Stimulated activated CD8-positive, alpha-beta memory T cell treated with anti-CD3 and anti-CD28 coated beads, Interleukin-12 subunit alpha, Interleukin-12 subunit beta, amount 100 ng/mL, for 4 hours (primary cell): Measurements from ENCODE around the gene SECTM1.

Experiments
- DNase-seq: peaks from one replicate; pipeline ENCODE4 v3.0.0-alpha.2; 2020; ENCODE audit warnings: low read depth

SECTM1 gene

GRCh38 chr17:82327757-82328140 lies 5.8 kb downstream of the SECTM1 start:
- DNase-seq = no peak

- no peak for DNase-seq
Observed at GRCh38 chr17:82327289-82327688, 6.3 kb downstream of the SECTM1 start.

DNA sequence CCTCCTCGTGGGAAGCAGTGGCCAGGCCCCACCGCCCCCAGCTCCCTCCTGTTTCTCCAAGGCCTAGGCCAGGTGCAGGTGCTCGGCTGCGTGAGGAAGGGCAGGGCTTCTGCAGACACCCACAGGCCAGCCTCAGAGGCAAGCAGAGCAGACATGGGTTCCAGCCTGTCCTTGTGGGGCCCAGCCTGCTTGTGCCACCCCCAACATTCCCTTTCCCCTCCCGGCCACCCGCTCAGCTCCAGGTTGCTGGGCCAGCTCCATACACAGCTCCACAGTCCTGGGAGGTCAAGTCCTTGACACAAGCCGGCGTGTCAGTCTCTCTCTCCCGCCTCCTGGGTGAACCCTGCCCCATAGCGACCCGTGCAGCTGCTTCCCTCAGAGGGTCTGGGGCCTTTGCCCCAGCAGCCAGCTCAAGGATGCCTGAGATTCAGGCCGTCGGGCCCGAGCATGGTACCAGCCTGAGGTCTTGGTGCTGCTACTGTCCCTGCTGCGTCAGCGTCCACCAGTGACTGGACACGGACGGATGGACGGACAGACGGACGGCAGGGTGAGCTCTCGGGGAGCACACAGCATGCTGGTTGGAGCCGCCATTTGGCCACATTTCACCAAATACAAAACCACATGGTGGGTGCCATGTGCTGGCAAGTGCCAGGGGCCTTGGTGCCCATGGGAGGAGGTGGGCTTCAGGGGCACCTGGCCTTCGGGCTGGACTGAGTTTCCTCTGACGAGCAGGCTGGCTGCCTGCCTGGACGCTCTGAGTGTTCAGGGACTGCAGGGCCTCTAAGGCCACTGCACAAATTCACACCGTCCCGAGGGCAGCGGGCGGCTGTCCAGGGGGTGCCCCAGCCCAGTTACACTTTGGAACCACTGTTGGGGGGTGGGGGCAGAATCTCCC lies 8.0 kb downstream of the SECTM1 start:
- no peak for DNase-seq

DNA sequence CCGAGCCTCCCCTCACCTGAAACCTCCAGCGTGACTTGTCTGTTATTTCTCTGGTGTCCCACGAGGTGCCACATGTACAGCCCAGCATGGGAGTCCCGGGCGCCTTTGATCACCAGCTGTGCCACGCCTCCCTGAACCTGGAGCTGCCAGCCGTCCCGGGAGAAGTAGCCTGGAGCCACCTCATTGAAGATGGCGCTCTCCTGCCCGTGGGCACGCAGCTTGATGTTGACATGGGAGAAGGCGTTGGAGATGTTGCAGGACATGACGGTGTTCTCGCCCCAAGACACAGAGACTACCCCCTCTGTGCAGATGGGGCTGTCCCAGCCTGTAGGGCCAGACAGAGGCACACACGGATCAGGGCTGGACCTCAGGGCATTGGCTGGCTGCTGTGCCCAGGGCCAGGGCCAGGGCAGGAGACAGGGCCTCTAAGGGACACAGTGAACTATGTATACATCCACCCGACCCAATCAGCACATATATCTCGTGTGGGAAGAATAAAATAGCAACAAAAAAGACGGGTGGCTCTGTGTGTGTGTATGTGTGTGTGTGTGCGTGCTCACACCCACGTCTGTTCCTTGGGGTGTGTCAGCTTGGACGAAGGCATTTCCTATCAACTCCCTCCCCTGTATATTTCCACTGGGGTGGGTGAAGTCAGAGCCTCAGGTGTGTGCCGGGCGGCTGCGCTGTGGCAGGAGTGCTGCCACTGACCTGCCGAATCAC lies 8.8 kb downstream of the SECTM1 start:
- DNase-seq = no peak

GRCh38 chr17:82323514-82324234 lies 9.9 kb downstream of the SECTM1 start:
- no peak for DNase-seq

DNA sequence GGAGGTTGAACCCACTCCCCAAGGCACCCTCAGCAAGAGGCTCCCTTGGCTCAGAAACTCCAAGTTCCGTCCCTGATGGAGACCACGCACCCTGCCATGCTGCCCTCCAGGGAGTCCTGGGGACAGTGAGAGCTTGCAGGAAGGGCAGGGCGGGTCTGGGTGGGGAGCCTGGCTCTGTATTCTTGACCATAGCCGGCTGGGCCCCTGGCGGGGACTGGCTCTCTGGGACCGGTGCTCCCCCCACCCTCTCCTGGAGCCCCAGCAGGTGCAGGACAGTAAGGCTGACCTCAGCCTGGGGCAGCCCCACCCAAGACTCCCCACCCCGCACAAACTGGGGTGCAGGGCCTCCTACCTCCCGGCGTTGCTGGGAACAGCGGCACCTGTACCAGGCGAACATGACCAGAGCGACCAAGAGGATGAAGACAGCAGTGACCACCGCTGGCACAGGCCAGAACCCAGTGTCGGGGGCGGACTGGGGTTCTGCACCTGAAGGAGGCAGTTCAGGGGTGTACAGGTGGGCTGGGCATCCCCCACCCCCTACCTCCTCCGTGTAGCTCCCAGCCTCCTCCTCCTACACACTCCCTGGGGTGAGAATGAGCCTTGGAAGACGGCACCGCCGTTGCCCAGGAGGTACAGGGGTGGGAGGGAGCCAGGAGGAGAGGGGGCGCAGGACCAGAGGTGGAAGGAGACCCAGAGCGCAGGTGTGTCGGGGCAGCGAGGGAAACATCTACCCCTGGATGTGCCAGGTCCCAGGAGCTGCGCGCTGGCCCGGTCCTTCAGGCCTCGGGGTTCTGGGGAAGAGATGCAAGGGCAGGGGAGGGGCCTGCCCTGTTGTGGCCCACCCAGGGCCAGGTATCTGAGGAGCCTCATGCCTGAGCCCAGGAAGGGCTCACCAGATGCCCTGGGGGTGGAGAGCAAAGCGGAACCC lies 10.8 kb downstream of the SECTM1 start:
- DNase-seq = no peak

GRCh38 chr17:82321947-82322466 lies 11.6 kb downstream of the SECTM1 start:
- no peak for DNase-seq

DNA sequence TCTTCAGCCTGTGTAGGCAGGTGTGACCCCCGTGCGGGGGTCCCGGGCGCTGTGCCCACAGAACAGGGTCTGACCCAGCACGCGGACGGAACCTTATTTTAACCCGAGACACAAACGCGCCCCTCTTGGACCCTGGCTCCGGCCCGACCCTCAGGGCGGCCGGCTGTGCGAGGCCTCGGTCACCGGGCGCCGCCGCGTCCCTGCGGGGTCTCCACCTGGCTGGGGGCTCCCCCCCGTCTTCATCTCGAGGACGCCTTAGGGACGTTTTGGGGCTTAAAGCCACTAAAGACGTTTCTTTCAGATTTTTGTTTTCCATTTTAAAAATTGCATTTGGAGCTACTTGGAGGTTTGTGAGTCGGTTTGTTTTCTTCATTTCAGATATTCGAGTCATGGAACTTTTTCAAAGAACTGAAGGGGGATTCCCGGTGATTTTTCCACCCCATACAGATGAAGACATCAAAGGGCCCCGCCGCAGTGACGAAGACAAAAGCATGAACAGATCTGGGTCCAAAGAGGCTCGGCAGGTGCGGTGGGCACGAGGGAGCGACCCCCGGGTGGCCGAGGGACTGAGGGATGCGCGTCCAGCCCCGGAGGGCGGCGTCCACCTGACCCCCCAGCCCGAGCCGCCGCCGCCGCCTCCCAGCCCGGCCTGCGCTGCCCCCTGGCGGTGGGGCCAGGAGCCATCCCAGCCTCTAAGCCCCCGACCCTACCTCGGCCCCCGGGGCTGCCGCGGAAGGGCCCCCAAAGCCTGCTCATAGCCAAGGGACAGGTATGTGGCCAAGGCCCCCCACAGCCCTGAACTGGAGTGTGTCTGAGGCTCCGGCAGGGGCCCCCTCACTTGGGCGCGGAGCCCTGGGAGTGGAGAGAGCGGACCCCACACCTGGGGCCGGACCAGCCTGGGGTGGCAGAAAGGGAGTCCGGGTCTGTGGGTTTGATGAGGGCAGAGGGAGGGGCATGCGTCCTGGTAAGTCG lies 12.3 kb downstream of the SECTM1 start:
- peak; percentile 71 for DNase-seq

- no peak for DNase-seq
Observed at GRCh38 chr17:82320140-82320840, 13.3 kb downstream of the SECTM1 start.

GRCh38 chr17:82319619-82320062 lies 13.9 kb downstream of the SECTM1 start:
- DNase-seq = no peak

DNA sequence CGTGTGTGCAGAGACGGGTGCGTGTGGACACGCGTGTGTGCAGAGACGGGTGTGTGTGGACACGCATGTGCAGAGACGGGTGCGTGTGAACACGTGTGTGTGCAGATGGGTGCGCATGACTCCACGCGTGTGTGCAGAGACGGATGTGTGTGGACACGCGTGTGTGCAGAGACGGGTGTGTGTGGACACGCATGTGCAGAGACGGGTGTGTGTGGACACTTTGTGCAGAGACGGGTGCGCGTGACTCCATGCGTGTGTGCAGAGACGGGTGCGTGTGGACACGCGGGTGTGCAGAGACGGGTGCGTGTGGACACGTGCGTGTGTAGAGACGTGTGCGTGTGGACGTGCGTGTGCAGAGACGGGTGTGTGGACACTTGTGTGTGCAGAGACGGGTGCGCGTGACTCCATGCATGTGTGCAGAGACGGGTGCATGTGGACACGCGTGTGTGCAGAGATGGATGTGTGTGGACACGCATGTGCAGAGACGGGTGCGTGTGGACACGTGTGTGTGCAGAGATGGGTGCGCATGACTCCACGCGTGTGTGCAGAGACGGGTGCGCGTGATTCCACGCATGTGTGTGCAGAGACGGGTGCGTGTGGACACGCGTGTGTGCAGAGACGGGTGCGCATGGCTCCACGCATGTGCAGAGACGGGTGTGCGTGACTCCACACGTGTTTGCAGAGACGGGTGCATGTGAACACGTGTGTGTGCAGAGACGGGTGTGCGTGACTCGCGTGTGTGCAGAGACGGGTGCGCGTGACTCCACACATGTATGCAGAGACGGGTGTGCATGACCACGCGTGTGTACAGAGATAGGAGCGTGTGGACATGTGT lies 14.6 kb downstream of the SECTM1 start:
- DNase-seq = no peak

DNA sequence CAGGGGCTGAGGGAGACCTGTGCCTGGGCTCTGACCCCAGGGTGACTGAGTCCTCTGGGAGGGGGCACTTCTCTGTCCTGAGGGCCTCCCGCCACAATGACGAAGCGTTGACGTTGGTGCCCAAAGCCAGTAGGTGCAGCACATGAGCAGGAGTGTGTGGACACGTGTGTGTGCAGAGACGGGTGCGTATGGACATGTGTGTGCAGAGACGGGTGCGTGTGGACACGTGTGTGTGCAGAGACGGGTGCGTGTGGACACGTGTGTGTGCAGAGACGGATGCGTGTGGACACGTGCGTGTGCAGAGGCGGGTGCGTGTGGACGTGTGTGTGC lies 15.4 kb downstream of the SECTM1 start:
- no peak for DNase-seq

GRCh38 chr17:82317394-82318168 lies 16.0 kb downstream of the SECTM1 start, which contains the start of gene CD7:
CD7 (minus strand) TSS chr17:82317608; CDS start chr17:82317495, 113 bp downstream.
- DNase-seq = peak; percentile 63

DNA sequence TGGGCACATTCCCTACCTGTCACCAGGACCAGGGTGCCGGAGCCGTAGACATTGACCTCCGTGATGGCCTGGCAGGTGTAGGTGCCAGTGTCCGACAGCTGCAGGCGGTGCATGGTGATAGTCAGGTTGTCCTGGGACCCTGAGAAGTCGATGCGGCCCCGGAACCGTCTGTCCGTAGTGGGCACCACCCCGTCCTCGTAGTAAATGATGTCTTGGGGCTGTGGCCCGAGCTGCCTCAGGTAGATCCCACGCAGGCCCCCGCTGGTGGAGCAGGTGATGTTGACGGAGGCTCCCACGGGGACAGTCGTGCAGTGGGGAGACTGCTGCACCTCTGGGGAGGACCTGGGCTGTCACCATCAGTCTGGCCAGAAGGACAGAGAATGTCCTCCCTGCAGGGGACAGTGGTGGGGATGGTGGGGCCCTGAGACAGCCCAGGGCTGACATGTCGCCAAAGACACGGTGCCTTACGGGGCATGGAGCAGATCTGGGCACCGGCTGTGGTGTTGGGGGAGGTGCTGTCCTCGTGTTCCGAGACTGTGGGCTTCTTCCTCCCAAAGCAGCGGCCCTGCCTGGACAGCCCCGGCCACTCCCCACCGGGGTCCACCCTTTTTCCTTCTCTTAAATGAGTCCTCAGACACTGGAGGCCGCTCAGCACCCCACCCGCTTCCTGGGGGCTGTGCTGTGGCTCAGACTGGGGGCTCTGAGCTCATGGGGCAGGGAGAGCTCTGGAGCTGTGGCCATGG lies 16.7 kb downstream of the SECTM1 start:
- DNase-seq = no peak

DNA sequence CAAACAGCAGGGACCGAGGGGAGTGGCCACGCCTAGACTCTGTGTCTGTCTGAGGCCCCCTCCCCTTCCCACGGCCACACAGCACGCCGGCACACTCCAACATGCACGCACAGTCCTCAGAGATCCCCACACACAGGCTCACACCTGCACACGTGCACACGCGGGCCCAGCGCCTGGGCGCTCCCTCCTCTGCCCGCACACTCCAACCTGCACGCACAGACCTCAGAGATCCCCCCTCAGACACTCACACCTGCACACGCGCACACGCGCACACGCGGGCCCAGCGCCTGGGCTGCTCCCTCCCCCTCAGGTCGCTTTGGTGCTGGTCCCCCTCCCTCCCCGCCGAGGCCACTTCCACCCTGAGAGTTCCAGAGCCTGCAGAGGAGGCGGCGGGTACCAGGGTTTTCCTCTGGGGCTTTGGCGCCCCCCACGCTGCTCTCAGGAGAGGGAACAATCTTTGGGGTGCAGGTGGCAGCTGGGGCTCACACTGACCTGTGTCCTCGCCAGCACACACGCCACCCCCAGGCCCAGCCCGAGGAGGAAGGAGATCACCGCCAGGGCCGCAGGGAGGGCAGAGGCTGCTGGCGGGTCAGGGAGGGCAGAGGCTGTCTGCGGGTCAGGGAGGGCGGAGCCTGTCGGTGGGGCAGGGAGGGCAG lies 17.7 kb downstream of the SECTM1 start:
- DNase-seq = no peak
